LNCAP (cell line): Measurements from ENCODE around the gene CCDC50.

Experiments used
- CTCF ChIP-seq: fragments of 450-650 bp; IDR thresholded peaks from 2 replicates; pipeline ENCODE4 v1.5.1; 2017; ENCODE audit warnings: mild to moderate bottlenecking

The CCDC50 gene

DNA sequence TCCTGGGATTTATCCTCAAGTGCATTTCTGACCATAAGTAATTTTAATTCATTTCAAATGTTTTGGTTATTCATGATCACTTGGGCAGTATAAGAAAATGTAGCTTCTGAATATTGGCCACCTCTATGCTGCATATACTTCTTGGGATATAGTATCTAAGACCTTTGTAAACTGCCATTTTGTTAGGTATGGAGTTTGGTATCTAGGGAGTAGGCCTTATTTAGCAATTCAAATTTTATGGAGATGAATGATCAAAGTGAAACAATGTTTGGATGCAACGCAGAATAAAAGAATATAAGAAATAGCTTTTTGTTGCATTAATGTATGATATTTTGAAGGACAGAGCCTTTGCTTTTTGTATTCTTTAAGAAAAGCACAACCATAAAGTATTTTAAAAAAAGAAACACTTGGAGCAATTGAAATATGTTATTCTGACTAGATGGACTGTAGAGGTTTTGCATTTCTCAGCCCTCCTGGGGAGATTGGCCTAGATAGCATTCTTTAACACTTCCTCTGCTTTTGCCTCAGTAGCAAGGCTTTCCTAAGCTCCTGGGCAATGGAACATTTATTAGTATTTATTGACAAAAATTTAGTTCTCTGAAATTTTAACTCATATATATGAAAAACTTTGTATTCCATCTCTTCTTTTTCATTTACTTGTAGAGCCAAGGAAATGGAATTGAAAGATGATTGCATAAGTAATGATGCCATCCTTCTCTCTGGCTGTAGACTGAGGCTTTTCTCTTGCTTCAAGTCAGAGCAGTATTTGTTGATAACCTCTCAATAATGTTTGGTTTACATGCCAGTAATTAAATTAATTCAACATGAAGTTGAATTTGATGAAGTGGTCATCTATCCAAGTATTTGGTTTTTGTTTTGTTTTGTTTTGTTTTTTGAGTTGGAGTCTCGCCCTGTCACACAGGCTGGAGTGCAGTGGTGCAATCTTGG lies 62.9 kb downstream of the CCDC50 start:
- TF ChIP-seq CTCF, result no peak

DNA sequence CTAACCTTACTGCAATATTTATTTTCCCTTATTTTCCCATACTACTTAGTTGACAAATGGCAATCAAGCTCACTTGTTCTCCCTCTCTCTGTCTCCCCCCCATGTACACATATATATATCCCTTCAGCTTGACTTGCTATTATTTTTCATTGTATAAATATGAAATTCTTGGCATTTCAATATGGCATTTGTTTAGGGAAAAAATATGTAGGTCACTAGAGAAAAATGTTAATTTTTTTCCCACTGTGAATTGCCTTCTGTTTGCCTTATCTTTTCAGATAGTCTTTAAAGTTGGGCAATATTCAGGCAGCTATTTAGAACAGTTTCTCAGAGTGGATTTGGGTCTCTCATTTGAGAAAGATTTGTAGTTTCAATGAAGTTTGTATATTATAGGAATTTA lies 64.0 kb downstream of the CCDC50 start:
- no peak for TF ChIP-seq CTCF

GRCh38 chr3:191397771-191398170 lies 68.6 kb downstream of the CCDC50 start:
- TF ChIP-seq CTCF, result no peak

GRCh38 chr3:191398607-191399006 lies 69.4 kb downstream of the CCDC50 start:
- no peak for TF ChIP-seq CTCF

DNA sequence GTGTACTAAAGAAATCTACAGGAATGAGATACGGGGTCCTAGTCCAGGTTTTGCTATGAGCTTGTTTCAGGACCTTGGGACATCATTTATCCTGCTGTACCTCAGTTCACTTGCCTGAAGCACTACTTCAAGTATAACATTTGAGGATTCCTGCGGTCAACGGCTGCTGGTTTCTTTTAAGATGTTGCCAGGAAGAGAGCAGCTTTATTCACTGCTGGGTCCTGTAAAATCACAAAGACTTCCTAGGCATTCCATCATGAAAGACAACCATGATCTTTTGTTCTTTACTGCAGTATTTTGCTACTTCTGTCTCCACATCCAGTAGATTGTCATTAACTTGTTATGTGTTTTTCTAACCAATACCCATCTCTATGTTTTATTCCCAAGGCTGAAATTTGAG lies 70.7 kb downstream of the CCDC50 start:
- no peak for TF ChIP-seq CTCF

GRCh38 chr3:191401775-191402357 lies 72.7 kb downstream of the CCDC50 start:
- no peak for TF ChIP-seq CTCF

- TF ChIP-seq CTCF, result no peak
Observed at GRCh38 chr3:191409791-191410359, 80.7 kb downstream of the CCDC50 start.
